IMR-90 (cell line): Measurements from ENCODE around the gene BCAT1. TPM values are rescaled to one million over a fixed set of nuclear protein-coding genes. Genes with fewer than 3 reads are reported as not detected.
A peak's percentile ranks its signal among the peaks of the same experiment; 100 is the strongest.

Experiments
- ATAC-seq: fragments of 200-7000 bp; cut with Tn5 transposase; 2 replicates; pipeline ENCODE4 v1.9.1; 2020; ENCODE audit warnings: low read depth, mild to moderate bottlenecking, moderate library complexity
- BruUV-seq: library from RNA; stranded (reverse); fragments of 400-500 nt; replicated peaks from 2 replicates; lab custom pipeline; 2021; lab: Mats Ljungman, UMichigan
- CTCF ChIA-PET: fragments of 300-600 bp; formaldehyde crosslinking; extraction: SDS; loops from one replicate; lab custom pipeline; 2021; ENCODE audit warnings: antibody characterized with exemption; lab: Yijun Ruan, JAX
- POLR2A ChIA-PET: fragments of 300-600 bp; sonication (Branson Sonifier 250); formaldehyde crosslinking; loops from one replicate; lab custom pipeline; 2022; ENCODE audit warnings: antibody characterized with exemption; ENCODE audit not compliant: unreplicated experiment; lab: Charles Lee
- DNase-seq: peaks from one replicate; pipeline ENCODE4 v3.0.0; 2013
- H2AFZ ChIP-seq: replicated peaks from 2 replicates; pipeline ENCODE3; 2013; ENCODE audit warnings: low read length, mild to moderate bottlenecking; ENCODE audit not compliant: poor library complexity
- H2AK5ac ChIP-seq: 2 replicates; pipeline ENCODE4 v1.6.1; 2013; ENCODE audit warnings: low read depth, low read length, inconsistent platforms
- H2AK9ac ChIP-seq: replicated peaks from 2 replicates; pipeline ENCODE3; 2013; ENCODE audit warnings: mild to moderate bottlenecking, low read depth, low read length, moderate library complexity; ENCODE audit not compliant: poor library complexity
- H2BK120ac ChIP-seq: 2 replicates; pipeline ENCODE4 v1.6.1; 2013; ENCODE audit warnings: low read depth, low read length, inconsistent platforms
- H2BK15ac ChIP-seq: 3 replicates; pipeline ENCODE4 v1.6.1; 2013; ENCODE audit warnings: low read depth, low read length, inconsistent platforms
- H2BK20ac ChIP-seq: 2 replicates; pipeline ENCODE4 v1.6.1; 2013; ENCODE audit warnings: low read depth, mild to moderate bottlenecking, inconsistent platforms, low read length, moderate library complexity
- H2BK5ac ChIP-seq: 2 replicates; pipeline ENCODE4 v1.6.1; 2013; ENCODE audit warnings: mild to moderate bottlenecking, low read depth, low read length, inconsistent platforms; ENCODE audit not compliant: poor library complexity, severe bottlenecking
- H3K14ac ChIP-seq: replicated peaks from 2 replicates; pipeline ENCODE4 v1.6.1; 2013; ENCODE audit warnings: low read depth, low read length, inconsistent platforms
- H3K18ac ChIP-seq: 2 replicates; pipeline ENCODE4 v1.6.1; 2013; ENCODE audit warnings: low read depth, low read length, control low read depth
- H3K23ac ChIP-seq: 2 replicates; pipeline ENCODE4 v1.6.1; 2013; ENCODE audit warnings: low read depth, low read length, inconsistent platforms
- H3K27ac ChIP-seq: 2 replicates; pipeline ENCODE4 v1.5.1; 2013; ENCODE audit warnings: mild to moderate bottlenecking, control low read depth, low read length; ENCODE audit not compliant: insufficient read depth
- H3K27me3 ChIP-seq: 2 replicates; pipeline ENCODE4 v1.6.1; 2013; ENCODE audit warnings: low read length; ENCODE audit not compliant: control insufficient read depth, insufficient read depth
- H3K36me3 ChIP-seq: 2 replicates; pipeline ENCODE4 v1.6.1; 2013; ENCODE audit warnings: low read length, mixed read lengths; ENCODE audit not compliant: control insufficient read depth, insufficient read depth
- H3K4ac ChIP-seq: 2 replicates; pipeline ENCODE4 v1.6.1; 2013; ENCODE audit warnings: low read depth, low read length, inconsistent platforms
- H3K4me1 ChIP-seq: 2 replicates; pipeline ENCODE4 v1.6.1; 2013; ENCODE audit warnings: low read length, mixed read lengths; ENCODE audit not compliant: control insufficient read depth, insufficient read depth
- H3K4me2 ChIP-seq: 2 replicates; pipeline ENCODE4 v1.6.1; 2013; ENCODE audit warnings: low read depth, mild to moderate bottlenecking, control low read depth, low read length, moderate library complexity
- H3K4me3 ChIP-seq: 2 replicates; pipeline ENCODE4 v1.5.1; 2013; ENCODE audit warnings: low read depth, mild to moderate bottlenecking, control low read depth, low read length, moderate library complexity; ENCODE audit not compliant: insufficient read depth
- H3K56ac ChIP-seq: 2 replicates; pipeline ENCODE4 v1.6.1; 2013; ENCODE audit warnings: low read length, inconsistent platforms; ENCODE audit not compliant: insufficient read depth; ENCODE audit errors: extremely low read depth
- H3K79me1 ChIP-seq, 2 experiments: 2 replicates each; pipeline ENCODE4 v1.6.1; 2013; ENCODE audit warnings: low read length in 2 of 2, inconsistent platforms in 1 of 2, low read depth in 1 of 2
- H3K9ac ChIP-seq: 2 replicates; pipeline ENCODE4 v1.6.1; 2013; ENCODE audit warnings: low read depth, low read length, control low read depth
- H3K9me1 ChIP-seq: 2 replicates; pipeline ENCODE4 v1.6.1; 2013; ENCODE audit warnings: low read length, inconsistent platforms; ENCODE audit not compliant: insufficient read depth
- H3K9me3 ChIP-seq: 2 replicates; pipeline ENCODE4 v1.6.1; 2013; ENCODE audit warnings: low read length; ENCODE audit not compliant: control insufficient read depth, insufficient read depth
- H4K20me1 ChIP-seq: 2 replicates; pipeline ENCODE4 v1.6.1; 2013; ENCODE audit warnings: low read length, inconsistent platforms; ENCODE audit not compliant: insufficient read depth
- H4K5ac ChIP-seq: 2 replicates; pipeline ENCODE4 v1.6.1; 2013; ENCODE audit warnings: mild to moderate bottlenecking, low read depth, low read length, control low read depth
- H4K8ac ChIP-seq, 2 experiments: 2 replicates each; pipeline ENCODE4 v1.6.1; 2013; ENCODE audit warnings: low read depth in 2 of 2, low read length in 2 of 2, control low read depth in 1 of 2, inconsistent platforms in 1 of 2
- H4K91ac ChIP-seq: 2 replicates; pipeline ENCODE4 v1.6.1; 2013; ENCODE audit warnings: low read depth, low read length, inconsistent platforms; ENCODE audit not compliant: insufficient read depth
- CHD1 ChIP-seq: IDR thresholded peaks from 2 replicates; pipeline ENCODE4 v1.6.1; 2012; ENCODE audit warnings: low read depth, low read length, improper control_type of control experiment
- FOS ChIP-seq: fragments of 150-350 bp; IDR thresholded peaks from 2 replicates; pipeline ENCODE4 v1.6.1; 2016; ENCODE audit warnings: low read depth, low read length
- MAZ ChIP-seq: IDR thresholded peaks from 2 replicates; pipeline ENCODE4 v1.6.1; 2012; ENCODE audit warnings: low read depth, mild to moderate bottlenecking, low read length, improper control_type of control experiment, moderate library complexity, borderline replicate concordance
- NFE2L2 ChIP-seq: fragments of 150-350 bp; IDR thresholded peaks from 2 replicates; pipeline ENCODE4 v1.6.1; 2016; ENCODE audit warnings: low read depth, mild to moderate bottlenecking, low read length
- RFX5 ChIP-seq: IDR thresholded peaks from 2 replicates; pipeline ENCODE4 v1.8.0; 2012; ENCODE audit warnings: low read depth, mild to moderate bottlenecking, low read length, moderate library complexity
- SMC3 ChIP-seq: fragments of 150-350 bp; IDR thresholded peaks from 2 replicates; pipeline ENCODE4 v1.6.1; 2016; ENCODE audit warnings: low read depth, mild to moderate bottlenecking, antibody characterized with exemption, low read length, moderate library complexity
- WGBS, 2 experiments: methylation state at CpG; one replicate each; pipeline versions ENCODE4 v1.1.5 to v1.1.7; 2013; ENCODE audit warnings: missing lambda C conversion rate in 2 of 2; ENCODE audit not compliant: insufficient read length in 1 of 2; ENCODE audit errors: extremely low coverage in 2 of 2; 5-methylcytosine and 5-hydroxymethylcytosine counted together
- dilution Hi-C: fragments of 300-500 bp; cut with HindIII; formaldehyde crosslinking; loops from one replicate; pipeline ENCODE4 v1.14.3; 2018; ENCODE audit warnings: low sequenced_read_pairs; ENCODE audit not compliant: unreplicated experiment
- in situ Hi-C: fragments of 300-500 bp; cut with MboI; formaldehyde crosslinking; loops from 3 replicates; pipeline ENCODE4 v1.14.3; 2019; ENCODE audit warnings: low sequenced_read_pairs, inconsistent platforms, mixed read lengths
- intact Hi-C: fragments of 100-400 bp; cut with micrococcal nuclease; formaldehyde crosslinking; loops from 2 replicates; pipeline ENCODE4 v1.10.0; 2022
- polyA plus RNA-seq, 3 experiments: library from polyadenylated mRNA; depleted of rRNA; stranded (reverse); fragments of >200 nt; gene quantifications; 2 replicates each; pipeline ENCODE4 v1.2.3, GENCODE V29; 2012; ENCODE audit warnings: low replicate concordance in 1 of 3
- total RNA-seq: library from RNA; depleted of rRNA; stranded (reverse); fragments of >200 nt; gene quantifications from 2 replicates; pipeline ENCODE4 v1.2.3, GENCODE V29; 2012

Gene BCAT1
- total and polyA plus RNA-seq, 2 of the 4 experiments (the other 2 are of a cell fraction) = 30.4 to 683 TPM

GRCh38 chr12:24879644-24880043 is 69.3 kb downstream of the BCAT1 start:
- no peak overlapping the region for H4K8ac ChIP-seq
- H4K20me1 ChIP-seq = peaks cover 4% of the 10 kb centered on the region; the same call in 1 of the 2 replicates
- H3K14ac ChIP-seq = no peak overlapping the region
- ChIA-PET CTCF (no interaction called here), POLR2A (no interaction called here)
- H3K4me1 ChIP-seq = no peaks in the 10 kb centered on the region
- TF ChIP-seq FOS = no peak
- TF ChIP-seq NFE2L2 = no peak
- TF ChIP-seq CHD1 = no peak
- TF ChIP-seq MAZ = no peak
- TF ChIP-seq SMC3 = no peak
- no peak for TF ChIP-seq RFX5
- H3K4ac ChIP-seq = no peak overlapping the region
- H2AFZ ChIP-seq = no peak overlapping the region
- H3K27ac ChIP-seq = no peak overlapping the region
- H3K36me3 ChIP-seq = peaks cover 29% of the 10 kb centered on the region
- H2BK5ac ChIP-seq = peak overlapping the region; percentile 36
- no peak for ATAC-seq
- H3K18ac ChIP-seq = no peak overlapping the region
- no peaks in the 10 kb centered on the region for H3K9me3 ChIP-seq
- no peak for DNase-seq
- no peak overlapping the region for H3K23ac ChIP-seq
- no peak overlapping the region for H3K9ac ChIP-seq
- H3K56ac ChIP-seq = no peak overlapping the region
- H3K27me3 ChIP-seq = no peaks in the 10 kb centered on the region
- WGBS, 2 experiments = no CpG with 5 or more reads among the region's 2 CpGs
- H2BK120ac ChIP-seq = no peak overlapping the region
- H2AK9ac ChIP-seq = no peak overlapping the region
- H3K4me3 ChIP-seq = no peak overlapping the region
- H4K91ac ChIP-seq = no peak overlapping the region
- peaks cover 25 to 68% of the 10 kb centered on the region in 2 experiments for H3K79me1 ChIP-seq
- H4K5ac ChIP-seq = no peak overlapping the region
- H2BK15ac ChIP-seq = no peak overlapping the region
- dilution Hi-C loops (no loop called here), in situ Hi-C loops (no loop called here), intact Hi-C loops (no loop called here)
- peaks cover 7% of the 10 kb centered on the region; the same call in 1 of the 2 replicates for H3K9me1 ChIP-seq
- BruUV-seq = no TSS peak
- H2AK5ac ChIP-seq = no peak overlapping the region
- no peak overlapping the region for H3K4me2 ChIP-seq
- H2BK20ac ChIP-seq = no peak overlapping the region
